Activated CD8-positive, alpha-beta memory T cell treated with anti-CD3 and anti-CD28 coated beads for 4 hours (primary cell): Measurements from ENCODE around the gene NPAS2.

Experiments
- DNase-seq, 2 donors: peaks; one replicate each; pipeline ENCODE4 v3.0.0-alpha.2; 2020; ENCODE audit warnings: low read depth in 2 of 2

The NPAS2 gene

DNA sequence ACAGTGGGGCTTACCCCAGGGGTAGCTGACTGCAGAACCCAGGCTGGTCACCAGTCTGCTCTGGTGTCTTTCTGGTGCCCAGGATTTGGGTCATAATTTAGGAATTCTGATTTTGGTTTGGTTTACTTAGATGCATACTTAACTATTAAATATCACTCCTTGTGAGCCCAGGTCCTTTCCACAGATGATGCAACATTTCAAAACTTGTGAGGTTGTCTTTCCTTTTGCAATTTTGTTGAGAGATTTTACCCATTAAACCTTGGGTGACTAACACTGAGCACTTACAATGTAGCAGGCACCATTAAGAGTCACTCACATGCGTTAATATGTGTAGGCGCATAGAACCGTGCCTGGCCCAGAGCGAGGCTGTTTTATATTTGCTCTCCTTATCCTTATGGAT lies 120.3 kb downstream of the NPAS2 start:
- no peak for DNase-seq

GRCh38 chr2:100940766-100941645 lies 121.1 kb downstream of the NPAS2 start:
- no peak for DNase-seq

DNA sequence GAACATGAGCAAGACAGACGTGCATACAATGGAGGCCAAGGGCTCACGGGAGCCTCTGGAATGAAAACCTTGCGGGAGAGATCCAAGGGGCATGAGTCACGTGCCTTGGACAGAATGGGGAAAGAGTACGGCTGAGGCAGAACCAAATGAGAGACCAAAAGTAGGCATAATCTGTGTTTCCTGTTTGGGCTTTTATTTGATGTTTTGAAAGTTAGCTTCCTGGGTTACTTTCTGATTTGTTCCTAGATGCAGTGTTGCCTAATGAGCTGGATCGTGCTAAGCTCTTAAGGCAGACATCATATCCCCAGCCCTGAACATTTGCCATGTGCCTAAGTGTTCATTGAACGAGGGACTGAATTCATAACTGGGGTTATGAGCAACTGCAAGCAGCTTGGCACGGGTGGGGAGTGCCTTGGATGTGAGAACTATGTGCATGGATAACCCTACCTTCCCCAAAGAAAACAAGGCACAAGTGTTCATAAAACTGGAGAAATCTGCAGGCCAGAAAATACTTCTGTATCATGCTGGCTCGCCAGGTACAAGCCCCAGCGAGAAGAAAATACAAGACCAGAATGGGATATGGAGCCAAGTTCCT lies 121.8 kb downstream of the NPAS2 start:
- DNase-seq: no peak

GRCh38 chr2:100944617-100945432 lies 124.9 kb downstream of the NPAS2 start:
- DNase-seq: no peak

DNA sequence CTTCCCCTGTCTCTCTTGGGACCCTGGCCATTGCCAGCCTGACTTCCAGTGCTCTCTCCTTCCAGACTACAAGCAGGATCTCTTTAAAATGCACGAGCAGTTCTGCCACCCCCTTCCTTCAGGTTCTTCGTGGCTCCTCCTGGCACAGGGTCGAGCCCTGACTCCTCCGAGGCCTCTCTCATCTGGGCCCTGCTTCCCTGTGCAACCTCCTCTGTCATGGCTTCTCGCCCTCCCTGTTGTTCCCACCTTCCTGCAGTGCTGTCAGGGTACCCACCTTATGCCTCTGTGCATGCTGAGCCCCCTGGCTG lies 125.4 kb downstream of the NPAS2 start:
- DNase-seq: no peak

GRCh38 chr2:100945930-100946607 lies 126.1 kb downstream of the NPAS2 start:
- no peak for DNase-seq

DNA sequence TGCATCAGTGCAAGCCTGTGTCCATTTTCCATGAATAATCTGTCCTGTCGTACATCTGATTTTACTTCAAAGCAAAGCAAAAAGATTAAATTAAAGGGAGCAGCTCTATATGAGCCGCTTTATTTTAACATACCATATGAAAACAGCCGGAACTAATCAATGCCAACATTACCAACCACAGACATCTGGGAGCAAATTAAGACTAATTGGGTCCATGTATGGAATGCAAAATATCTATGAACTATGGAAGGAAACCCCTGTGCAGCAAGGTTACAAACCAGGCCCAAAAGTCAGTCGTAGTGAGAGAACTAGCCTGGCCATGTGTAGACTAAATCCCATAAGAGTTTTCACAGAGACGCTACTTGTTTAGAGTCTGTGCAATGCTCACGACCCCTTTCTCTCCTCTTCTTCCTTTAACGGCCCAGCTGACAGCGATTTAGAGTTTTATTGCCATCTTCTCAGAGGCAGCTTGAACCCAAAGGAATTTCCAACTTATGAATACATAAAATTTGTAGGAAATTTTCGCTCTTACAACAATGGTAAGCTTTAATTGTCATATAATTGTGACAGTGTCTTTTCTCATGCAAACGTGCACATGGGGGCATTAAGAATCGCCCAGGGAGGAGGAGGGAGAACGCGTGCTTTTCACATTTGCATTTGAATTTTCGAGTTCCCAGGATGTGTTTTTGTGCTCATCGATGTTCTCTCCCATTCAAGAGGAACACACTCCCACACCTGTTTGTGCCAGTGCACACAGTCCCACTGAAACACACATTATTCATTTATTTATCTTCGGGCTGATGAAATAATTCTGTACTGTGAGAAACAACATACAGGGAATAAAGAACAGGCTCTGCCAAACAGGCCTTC lies 129.2 kb downstream of the NPAS2 start:
- no peak for DNase-seq

DNA sequence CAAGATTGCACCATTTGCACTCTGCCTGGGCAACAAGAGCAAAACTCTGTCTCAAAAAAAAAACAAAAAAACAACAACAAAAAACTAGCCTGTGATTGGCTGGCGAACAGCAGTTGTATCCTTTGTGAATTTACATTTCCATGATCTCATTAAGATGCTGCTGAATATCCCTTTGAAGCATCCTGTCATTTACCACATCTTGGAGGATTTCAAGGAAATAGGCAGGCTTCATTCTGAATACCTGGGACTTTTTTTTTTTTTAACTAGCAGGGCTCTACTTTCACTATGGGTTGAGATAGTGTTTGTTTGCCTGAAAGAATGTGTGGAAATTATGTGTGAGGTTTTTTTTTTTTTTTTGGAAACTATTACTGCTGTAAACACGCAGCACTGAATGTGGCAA lies 132.6 kb downstream of the NPAS2 start:
- DNase-seq: no peak

DNA sequence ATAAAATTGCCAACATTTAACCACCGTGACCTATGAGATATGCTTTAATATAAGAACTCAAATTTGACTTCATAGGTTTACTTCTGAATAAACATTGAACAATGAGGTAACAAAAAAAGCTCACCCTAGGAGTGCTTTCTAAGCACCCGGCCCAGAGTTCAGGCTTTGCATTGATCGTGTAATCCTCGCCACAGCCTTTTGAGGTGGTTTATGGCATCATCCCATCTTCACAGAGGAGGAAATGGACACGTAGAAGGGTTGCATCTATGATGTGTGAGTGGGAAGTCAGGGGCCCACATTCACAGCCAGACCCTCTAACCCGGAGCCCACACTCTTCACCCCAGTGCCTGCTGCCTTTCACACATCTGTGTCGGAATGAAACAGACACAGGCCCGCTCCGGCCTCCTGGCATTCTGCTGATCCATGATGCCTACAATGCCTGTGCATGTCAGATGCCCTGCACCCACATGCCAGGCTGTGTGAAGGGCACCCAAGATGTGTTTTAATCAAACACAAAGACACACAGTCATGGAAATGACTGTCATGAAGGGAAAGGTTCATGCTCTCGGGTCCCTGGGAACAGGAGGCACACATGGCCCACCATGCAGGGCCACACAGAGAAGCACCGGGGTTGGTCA lies 133.6 kb downstream of the NPAS2 start:
- no peak for DNase-seq

GRCh38 chr2:100954044-100954420 lies 134.1 kb downstream of the NPAS2 start:
- no peak for DNase-seq

GRCh38 chr2:100955226-100955625 lies 135.3 kb downstream of the NPAS2 start:
- DNase-seq: no peak

- DNase-seq: no peak
Measured at GRCh38 chr2:100956081-100956480, 136.1 kb downstream of the NPAS2 start.

- DNase-seq: no peak
Measured at GRCh38 chr2:100957996-100958653, 138.2 kb downstream of the NPAS2 start.

GRCh38 chr2:100959225-100959880 lies 139.4 kb downstream of the NPAS2 start:
- no peak for DNase-seq

DNA sequence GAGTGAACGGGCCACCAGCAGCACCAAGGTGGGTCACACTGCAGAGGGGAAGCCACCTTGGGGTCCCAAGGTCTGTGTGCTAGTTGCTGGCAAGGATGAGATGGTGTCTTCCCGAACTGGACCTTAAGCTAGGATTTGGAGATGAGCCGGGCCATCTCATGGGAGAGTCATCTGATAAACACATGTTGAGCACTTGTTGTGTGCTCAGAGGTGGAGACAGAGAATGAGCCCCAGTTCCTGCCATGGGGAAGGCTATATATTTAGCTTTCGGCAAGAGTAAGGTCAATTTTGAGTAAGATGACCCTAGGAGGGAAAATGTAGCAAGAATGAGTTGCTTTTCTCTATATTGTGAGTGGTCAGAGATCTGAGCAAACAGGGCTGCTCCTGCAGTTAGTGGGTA lies 140.7 kb downstream of the NPAS2 start:
- no peak for DNase-seq

- no peak for DNase-seq
Measured at GRCh38 chr2:100962366-100963025, 142.6 kb downstream of the NPAS2 start.

- DNase-seq: no peak
Measured at GRCh38 chr2:100963026-100963375, 143.1 kb downstream of the NPAS2 start.

DNA sequence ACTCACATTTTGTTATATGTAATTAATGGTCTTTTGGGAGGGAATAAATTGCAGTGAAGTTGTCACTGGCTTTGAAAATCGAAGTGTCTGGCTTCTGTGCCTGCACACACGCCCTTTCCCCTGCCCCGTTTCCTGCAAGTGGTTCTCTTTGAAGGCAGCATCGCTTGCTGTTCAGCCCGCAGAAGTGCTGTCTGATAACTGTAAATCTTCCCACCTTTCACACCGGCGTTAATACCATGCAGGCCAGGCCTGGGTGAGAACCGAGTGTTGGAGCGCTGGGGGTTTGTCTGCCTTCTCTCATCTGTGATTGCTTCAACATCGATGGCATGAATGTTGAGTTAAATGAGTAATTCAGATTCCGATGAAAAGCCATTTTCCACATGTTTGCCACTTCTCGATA lies 144.3 kb downstream of the NPAS2 start:
- no peak for DNase-seq

GRCh38 chr2:100964681-100965169 lies 144.8 kb downstream of the NPAS2 start:
- no peak for DNase-seq
